Measurements from ENCODE around the gene ATF6.

DNA sequence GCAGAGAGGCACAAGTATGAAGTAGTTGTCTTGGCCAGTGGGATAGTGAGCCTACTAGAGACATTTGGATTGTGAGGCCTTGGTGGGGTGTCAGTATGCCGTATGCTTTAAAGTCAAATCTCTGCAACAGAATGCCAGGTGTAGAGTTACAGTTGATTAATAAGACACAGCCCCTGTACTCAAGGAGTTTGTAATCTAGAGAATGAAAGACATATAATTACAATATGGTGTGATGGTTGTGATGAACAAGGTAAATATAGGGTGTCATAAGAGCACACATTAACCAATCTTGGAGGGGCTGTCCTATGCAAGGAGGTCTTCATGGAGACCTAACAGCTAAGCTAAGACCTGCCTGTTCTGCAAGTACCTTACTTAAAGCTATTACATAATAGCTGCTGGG, 113.1 kb downstream of the ATF6 start:
- TF ChIP-seq FOSL1 (IDR thresholded peaks at IDR 0.05; ENCODE audit: insufficient read depth, low read depth, low read length) (no peak), RAD21 (IDR thresholded peaks at IDR 0.05 in 1 of 2, conservative IDR thresholded peaks at IDR 0.05 in 1 of 2; ENCODE audit: low read depth in 2 of 2, low read length in 2 of 2) (no peak), SUZ12 (IDR thresholded peaks at IDR 0.05; ENCODE audit: low read length) (no peak), YY1 (IDR thresholded peaks at IDR 0.05; ENCODE audit: low read depth, low read length) (no peak)
- TF ChIP-seq, protein P1, sequence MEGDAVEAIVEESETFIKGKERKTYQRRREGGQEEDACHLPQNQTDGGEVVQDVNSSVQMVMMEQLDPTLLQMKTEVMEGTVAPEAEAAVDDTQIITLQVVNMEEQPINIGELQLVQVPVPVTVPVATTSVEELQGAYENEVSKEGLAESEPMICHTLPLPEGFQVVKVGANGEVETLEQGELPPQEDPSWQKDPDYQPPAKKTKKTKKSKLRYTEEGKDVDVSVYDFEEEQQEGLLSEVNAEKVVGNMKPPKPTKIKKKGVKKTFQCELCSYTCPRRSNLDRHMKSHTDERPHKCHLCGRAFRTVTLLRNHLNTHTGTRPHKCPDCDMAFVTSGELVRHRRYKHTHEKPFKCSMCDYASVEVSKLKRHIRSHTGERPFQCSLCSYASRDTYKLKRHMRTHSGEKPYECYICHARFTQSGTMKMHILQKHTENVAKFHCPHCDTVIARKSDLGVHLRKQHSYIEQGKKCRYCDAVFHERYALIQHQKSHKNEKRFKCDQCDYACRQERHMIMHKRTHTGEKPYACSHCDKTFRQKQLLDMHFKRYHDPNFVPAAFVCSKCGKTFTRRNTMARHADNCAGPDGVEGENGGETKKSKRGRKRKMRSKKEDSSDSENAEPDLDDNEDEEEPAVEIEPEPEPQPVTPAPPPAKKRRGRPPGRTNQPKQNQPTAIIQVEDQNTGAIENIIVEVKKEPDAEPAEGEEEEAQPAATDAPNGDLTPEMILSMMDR (IDR thresholded peaks at IDR 0.05; ENCODE audit: control extremely low read depth in 1 of 3, insufficient read depth in 1 of 3, low read depth in 1 of 3, low read length in 3 of 3) = no peak

Measured in H1 (cell line).